Mesendoderm (in vitro differentiated cells): ENCODE results near the gene AHCYL2. TPM values are rescaled to one million over a fixed set of nuclear protein-coding genes. Genes with fewer than 3 reads are reported as not detected.

ENCODE experiments used
- DNase-seq: peaks from one replicate; pipeline ENCODE4 v3.0.0; 2013
- H2AK5ac ChIP-seq: 2 replicates; pipeline ENCODE4 v1.6.1; 2013; ENCODE audit warnings: low read length, inconsistent platforms
- H2BK120ac ChIP-seq: 2 replicates; pipeline ENCODE4 v1.6.1; 2013; ENCODE audit warnings: low read depth, mild to moderate bottlenecking, low read length, moderate library complexity, mixed read lengths
- H2BK15ac ChIP-seq: replicated peaks from 2 replicates; pipeline ENCODE4 v1.6.1; 2013; ENCODE audit warnings: low read depth, mild to moderate bottlenecking, moderate library complexity
- H2BK5ac ChIP-seq: 2 replicates; pipeline ENCODE4 v1.6.1; 2013; ENCODE audit warnings: low read length, inconsistent platforms
- H3K18ac ChIP-seq: 2 replicates; pipeline ENCODE4 v1.6.1; 2013; ENCODE audit warnings: mild to moderate bottlenecking, low read length, mixed read lengths
- H3K23ac ChIP-seq: one replicate; pipeline ENCODE4 v1.6.1; 2013; ENCODE audit warnings: low read length
- H3K27ac ChIP-seq: 2 replicates; pipeline ENCODE4 v1.5.1; 2013; ENCODE audit warnings: low read depth, mild to moderate bottlenecking, inconsistent platforms, low read length, moderate library complexity
- H3K27me3 ChIP-seq: 2 replicates; pipeline ENCODE4 v1.6.1; 2013; ENCODE audit warnings: low read length, control low read depth, mild to moderate bottlenecking, inconsistent platforms; ENCODE audit not compliant: insufficient read depth, poor library complexity
- H3K36me3 ChIP-seq: 2 replicates; pipeline ENCODE4 v1.6.1; 2013; ENCODE audit warnings: low read length, inconsistent platforms; ENCODE audit not compliant: control insufficient read depth, insufficient read depth
- H3K4ac ChIP-seq: one replicate; pipeline ENCODE4 v1.6.1; 2013; ENCODE audit warnings: low read depth, mild to moderate bottlenecking, low read length, moderate library complexity
- H3K4me1 ChIP-seq: 2 replicates; pipeline ENCODE4 v1.6.1; 2013; ENCODE audit warnings: low read depth, low read length, inconsistent platforms; ENCODE audit not compliant: control insufficient read depth
- H3K4me2 ChIP-seq: 2 replicates; pipeline ENCODE4 v1.6.1; 2013; ENCODE audit warnings: low read length
- H3K4me3 ChIP-seq: 2 replicates; pipeline ENCODE4 v1.5.1; 2013; ENCODE audit warnings: mild to moderate bottlenecking, low read length
- H3K56ac ChIP-seq: one replicate; pipeline ENCODE4 v1.6.1; 2013; ENCODE audit warnings: low read length
- H3K79me1 ChIP-seq: 2 replicates; pipeline ENCODE4 v1.6.1; 2013; ENCODE audit warnings: low read length, inconsistent platforms
- H3K79me2 ChIP-seq: 2 replicates; pipeline ENCODE4 v1.6.1; 2013; ENCODE audit warnings: mild to moderate bottlenecking, low read length; ENCODE audit not compliant: control insufficient read depth, insufficient read depth
- H3K9ac ChIP-seq: 2 replicates; pipeline ENCODE4 v1.6.1; 2013; ENCODE audit warnings: low read length, inconsistent platforms
- H4K5ac ChIP-seq: one replicate; pipeline ENCODE4 v1.6.1; 2013; ENCODE audit warnings: low read length
- H4K8ac ChIP-seq: one replicate; pipeline ENCODE4 v1.6.1; 2013; ENCODE audit warnings: low read depth, mild to moderate bottlenecking, control low read depth, low read length, moderate library complexity
- WGBS: extraction: QIAGEN DNeasy Blood & Tissue Kit; methylation state at CpG from one replicate; pipeline ENCODE4 v1.1.7; 2013; ENCODE audit warnings: low lambda C conversion rate, missing lambda C conversion rate; ENCODE audit not compliant: insufficient coverage; ENCODE audit errors: extremely low coverage; 5-methylcytosine and 5-hydroxymethylcytosine counted together
- polyA plus RNA-seq, 2 experiments: library from polyadenylated mRNA; stranded (reverse); fragments of 200-250 nt; gene quantifications; one replicate each; pipeline ENCODE4 v1.2.3, GENCODE V29; 2013

AHCYL2 gene
- polyA plus RNA-seq (2013, experiment 1 of 2) = 8.3 TPM
- polyA plus RNA-seq (2013, experiment 2 of 2) = 7.1 TPM

GRCh38 chr7:129224251-129225205 is at the start of gene AHCYL2:
Gene AHCYL2, plus strand, starts transcription at chr7:129225030.
- peak; percentile 99 for DNase-seq
- peak within 1 kb of the TSS; percentile 61 for H3K18ac ChIP-seq
- no peak within 1 kb of the TSS for H4K5ac ChIP-seq
- H3K4me1 ChIP-seq = peaks cover 2% of the 10 kb centered on the region
- no CpG with 5 or more reads among the region's 63 CpGs for WGBS
- peak within 1 kb of the TSS; percentile 77 for H3K9ac ChIP-seq
- peak within 1 kb of the TSS; percentile 82 for H3K27ac ChIP-seq
- H2BK120ac ChIP-seq = no peak within 1 kb of the TSS
- H2BK15ac ChIP-seq = no peak within 1 kb of the TSS
- H3K4ac ChIP-seq = no peak within 1 kb of the TSS
- H3K36me3 ChIP-seq = no peaks in the 10 kb centered on the region
- H3K56ac ChIP-seq = peak within 1 kb of the TSS; percentile 92
- H3K79me2 ChIP-seq = peaks cover 2% of the 10 kb centered on the region
- H3K4me2 ChIP-seq = peak within 1 kb of the TSS; percentile 88
- no peak within 1 kb of the TSS for H2AK5ac ChIP-seq
- H3K4me3 ChIP-seq = peak within 1 kb of the TSS; percentile 87
- no peaks in the 10 kb centered on the region for H3K27me3 ChIP-seq
- H3K79me1 ChIP-seq = peaks cover 3% of the 10 kb centered on the region
- H3K23ac ChIP-seq = peak within 1 kb of the TSS; percentile 83
- H4K8ac ChIP-seq = no peak within 1 kb of the TSS
- no peak within 1 kb of the TSS for H2BK5ac ChIP-seq

DNA sequence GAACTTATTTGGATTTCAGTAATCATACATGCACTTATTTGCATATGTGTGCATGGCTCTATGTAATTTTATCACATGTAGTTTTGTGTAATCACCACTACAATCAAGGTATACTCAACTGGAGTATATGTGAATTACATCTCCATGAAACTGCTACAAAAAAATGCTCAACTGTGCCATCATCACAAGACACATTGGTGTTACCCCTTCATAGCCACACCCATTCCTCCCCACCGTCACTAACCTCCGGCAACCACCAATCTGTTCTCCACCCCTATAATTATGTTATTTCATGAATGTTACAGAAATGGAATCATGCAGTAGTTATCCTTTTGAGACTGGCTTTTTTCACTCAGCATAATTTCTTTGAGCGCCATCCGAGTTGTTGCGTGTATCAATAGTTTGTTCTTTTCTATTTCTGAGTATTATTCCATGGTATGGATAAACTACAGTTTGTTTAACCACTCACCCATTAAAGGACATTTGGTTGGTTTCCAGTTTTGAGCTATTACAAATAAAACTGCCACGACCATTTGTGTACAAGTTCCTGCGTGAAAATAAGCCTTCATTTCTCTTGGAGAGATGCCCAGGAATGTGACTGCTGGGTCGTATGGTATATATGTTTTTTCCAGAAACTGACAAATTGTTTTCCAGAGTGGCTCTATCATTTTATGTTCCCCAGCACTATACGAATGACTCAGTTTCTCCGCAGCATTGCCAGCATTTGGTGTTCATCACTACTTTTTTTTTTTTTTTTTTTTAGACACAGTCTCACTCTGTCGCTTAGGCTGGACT is 47.7 kb upstream of the AHCYL2 start:
- Histone ChIP-seq H3K4me2 (no peak overlapping the region), H3K4me3 (no peak overlapping the region), H2AK5ac (no peak overlapping the region), H3K9ac (no peak overlapping the region), H2BK15ac (no peak overlapping the region), H4K8ac (no peak overlapping the region), H3K27me3 (no peaks in the 10 kb centered on the region), H3K27ac (no peak overlapping the region), H3K36me3 (no peaks in the 10 kb centered on the region), H3K79me1 (no peaks in the 10 kb centered on the region), H2BK5ac (no peak overlapping the region), H3K4ac (no peak overlapping the region), H3K18ac (no peak overlapping the region), H3K23ac (no peak overlapping the region), H4K5ac (no peak overlapping the region), H2BK120ac (no peak overlapping the region), H3K4me1 (no peaks in the 10 kb centered on the region), H3K79me2 (no peaks in the 10 kb centered on the region), H3K56ac (no peak overlapping the region)
- no peak for DNase-seq
- no CpG with 5 or more reads among the region's 11 CpGs for WGBS

- Histone ChIP-seq H3K4me3 (no peak overlapping the region), H2AK5ac (no peak overlapping the region), H3K9ac (no peak overlapping the region), H3K36me3 (no peaks in the 10 kb centered on the region), H4K8ac (no peak overlapping the region), H2BK15ac (no peak overlapping the region), H3K4me1 (peaks cover 3% of the 10 kb centered on the region), H2BK120ac (no peak overlapping the region), H3K23ac (no peak overlapping the region), H3K79me2 (peaks cover 9% of the 10 kb centered on the region), H3K27ac (no peak overlapping the region), H3K4ac (no peak overlapping the region), H2BK5ac (no peak overlapping the region), H4K5ac (no peak overlapping the region), H3K27me3 (peaks cover 2% of the 10 kb centered on the region), H3K4me2 (no peak overlapping the region), H3K79me1 (peaks cover 5% of the 10 kb centered on the region), H3K56ac (no peak overlapping the region), H3K18ac (no peak overlapping the region)
- no peak for DNase-seq
- no CpG with 5 or more reads among the region's 6 CpGs for WGBS
These were observed 39.7 kb upstream of the AHCYL2 start for GRCh38 chr7:129184981-129185670.

- Histone ChIP-seq H3K56ac (no peak overlapping the region), H3K4me2 (no peak overlapping the region), H3K4me3 (no peak overlapping the region), H3K4ac (no peak overlapping the region), H4K8ac (no peak overlapping the region), H3K9ac (no peak overlapping the region), H3K18ac (no peak overlapping the region), H3K27me3 (peaks cover 2% of the 10 kb centered on the region), H2BK5ac (no peak overlapping the region), H4K5ac (no peak overlapping the region), H3K36me3 (no peaks in the 10 kb centered on the region), H2AK5ac (no peak overlapping the region), H3K79me1 (peaks cover 18% of the 10 kb centered on the region), H2BK15ac (no peak overlapping the region), H3K4me1 (peaks cover 6% of the 10 kb centered on the region), H2BK120ac (no peak overlapping the region), H3K23ac (no peak overlapping the region), H3K79me2 (peaks cover 24% of the 10 kb centered on the region), H3K27ac (no peak overlapping the region)
- DNase-seq = no peak
- WGBS = no CpG with 5 or more reads among the region's 6 CpGs
These were observed 38.0 kb upstream of the AHCYL2 start for GRCh38 chr7:129186749-129187260.

DNA sequence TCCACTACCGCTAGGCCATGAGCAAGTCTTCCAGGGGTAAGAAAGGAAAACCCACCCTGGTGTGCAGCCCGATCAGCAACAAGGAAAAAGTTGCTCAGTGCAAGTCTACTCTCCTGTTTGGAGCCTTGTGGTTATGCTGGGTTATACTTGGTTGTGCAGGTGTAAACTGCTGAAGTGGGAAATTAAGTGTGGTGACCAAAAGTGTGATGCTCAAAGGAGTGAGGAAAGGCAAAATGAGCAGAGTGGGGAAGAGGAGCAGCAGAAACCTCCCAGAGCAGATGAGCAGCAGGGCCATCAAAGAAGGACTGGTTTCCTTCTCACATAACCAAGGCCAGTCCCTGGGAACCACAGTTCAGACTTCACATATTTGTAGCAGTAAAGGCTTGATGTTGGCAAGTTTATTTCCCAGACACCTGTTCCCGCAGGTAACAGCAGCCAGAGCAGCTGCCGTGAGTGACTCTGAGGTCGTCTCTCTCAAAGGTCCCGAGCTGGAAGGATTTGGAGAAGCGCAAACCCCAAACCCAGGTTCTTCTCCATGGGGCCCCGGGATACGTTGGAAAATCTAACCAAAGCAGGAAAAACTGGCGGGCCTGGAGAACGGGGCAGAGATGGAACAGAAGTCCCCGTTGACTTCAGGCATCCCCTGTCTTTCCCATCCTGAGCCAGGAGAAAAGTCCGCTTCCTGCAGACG is 37.0 kb upstream of the AHCYL2 start:
- peak overlapping the region; percentile 61 for H3K4me2 ChIP-seq

More for the DNA sequence above, 37.0 kb upstream of the AHCYL2 start:
- no peak overlapping the region for H2BK15ac ChIP-seq
- no peak overlapping the region for H2BK5ac ChIP-seq
- WGBS = no CpG with 5 or more reads among the region's 14 CpGs
- no peaks in the 10 kb centered on the region for H3K36me3 ChIP-seq
- no peak overlapping the region for H4K5ac ChIP-seq
- H3K23ac ChIP-seq = no peak overlapping the region
- H2AK5ac ChIP-seq = no peak overlapping the region
- H4K8ac ChIP-seq = no peak overlapping the region
- no peak for DNase-seq
- peaks cover 33% of the 10 kb centered on the region for H3K79me2 ChIP-seq
- H3K4ac ChIP-seq = no peak overlapping the region
- peak overlapping the region; percentile 95 for H3K9ac ChIP-seq
- H3K56ac ChIP-seq = peak overlapping the region; percentile 90
- H3K79me1 ChIP-seq = peaks cover 18% of the 10 kb centered on the region
- peaks cover 2% of the 10 kb centered on the region for H3K27me3 ChIP-seq
- H3K18ac ChIP-seq = no peak overlapping the region
- H3K4me1 ChIP-seq = peaks cover 6% of the 10 kb centered on the region
- peak overlapping the region; percentile 43 for H3K4me3 ChIP-seq
- H3K27ac ChIP-seq = no peak overlapping the region
- no peak overlapping the region for H2BK120ac ChIP-seq
